Measurements from ENCODE around the gene IL1RAPL2. TPM values are rescaled to one million over a fixed set of nuclear protein-coding genes. Genes with fewer than 3 reads are reported as not detected.
"Not testable (repeated sequence)": the region's sequence is repeated elsewhere in the genome, so short reads cannot be mapped to it uniquely, and the experiment has no call there.

Gene IL1RAPL2
- total RNA-seq, 1 experiment from 2014 or later: 0.63 TPM

DNA sequence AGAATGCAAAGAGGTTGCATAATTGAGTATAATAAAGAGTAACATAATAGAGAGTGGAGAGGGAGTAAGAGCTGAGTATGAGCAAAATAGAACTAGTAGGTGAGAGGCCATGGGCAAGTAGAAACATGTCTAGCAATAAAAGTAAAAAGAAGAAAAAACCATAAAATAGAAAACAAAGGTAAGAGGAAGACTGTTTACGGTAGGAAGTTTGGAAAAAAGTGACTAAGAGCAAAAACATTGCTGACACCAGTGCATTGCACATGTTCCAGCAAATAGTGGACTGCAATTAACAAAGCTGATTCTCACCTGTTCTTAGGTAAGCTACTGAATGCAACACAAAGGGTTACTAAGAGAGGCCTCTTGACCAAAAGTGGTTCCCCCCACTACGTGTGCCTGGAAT lies 451.6 kb downstream of the IL1RAPL2 start:
- no peak for DNase-seq (ENCODE audit: low read depth)

GRCh38 chrX:105018865-105019264 lies 452.9 kb downstream of the IL1RAPL2 start:
- DNase-seq (ENCODE audit: low read depth): peak; percentile 25

DNA sequence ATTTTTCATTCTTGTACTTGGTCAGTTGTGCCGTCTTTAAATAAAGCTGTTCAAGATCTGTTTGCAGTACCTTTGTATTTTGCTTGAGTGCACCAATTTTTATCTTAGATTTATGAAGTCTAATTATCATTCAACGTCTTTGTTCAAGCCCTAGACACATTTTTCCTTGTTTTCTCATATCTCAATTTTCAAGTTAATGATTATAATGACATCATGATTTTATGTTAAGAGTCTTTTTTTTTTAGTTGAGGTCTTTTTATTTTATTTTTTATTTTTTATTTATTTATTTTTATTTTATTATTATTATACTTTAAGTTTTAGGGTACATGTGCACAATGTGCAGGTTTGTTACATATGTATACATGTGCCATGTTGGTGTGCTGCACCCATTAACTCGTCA lies 463.0 kb downstream of the IL1RAPL2 start:
- DNase-seq (ENCODE audit: low read depth): not testable (repeated sequence)

GRCh38 chrX:105038672-105039328 lies 472.8 kb downstream of the IL1RAPL2 start:
- no peak for DNase-seq (ENCODE audit: low read depth)

- DNase-seq (ENCODE audit: low read depth): no peak
Observed at GRCh38 chrX:105050921-105051320, 484.9 kb downstream of the IL1RAPL2 start.

DNA sequence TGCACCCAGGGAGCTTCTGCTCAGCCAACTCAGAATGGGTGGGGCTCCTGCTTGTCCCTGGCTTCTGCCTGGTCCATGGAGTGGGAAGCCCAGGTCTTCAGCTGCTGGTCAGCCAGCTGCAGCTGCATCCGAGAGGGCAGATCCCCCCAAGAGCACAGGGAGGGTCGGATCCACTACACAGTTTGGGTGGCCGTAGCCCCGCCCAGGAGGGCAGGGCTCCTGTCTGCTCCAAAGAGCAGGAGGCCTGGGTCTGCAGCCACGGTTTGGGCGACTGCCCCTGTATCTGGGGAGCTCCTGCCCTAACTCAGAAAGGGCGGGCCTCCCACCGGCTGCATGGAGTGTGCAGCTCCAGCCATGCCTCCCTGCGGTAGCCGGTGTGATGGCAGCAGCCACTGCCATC lies 485.4 kb downstream of the IL1RAPL2 start:
- DNase-seq (ENCODE audit: low read depth): no peak

DNA sequence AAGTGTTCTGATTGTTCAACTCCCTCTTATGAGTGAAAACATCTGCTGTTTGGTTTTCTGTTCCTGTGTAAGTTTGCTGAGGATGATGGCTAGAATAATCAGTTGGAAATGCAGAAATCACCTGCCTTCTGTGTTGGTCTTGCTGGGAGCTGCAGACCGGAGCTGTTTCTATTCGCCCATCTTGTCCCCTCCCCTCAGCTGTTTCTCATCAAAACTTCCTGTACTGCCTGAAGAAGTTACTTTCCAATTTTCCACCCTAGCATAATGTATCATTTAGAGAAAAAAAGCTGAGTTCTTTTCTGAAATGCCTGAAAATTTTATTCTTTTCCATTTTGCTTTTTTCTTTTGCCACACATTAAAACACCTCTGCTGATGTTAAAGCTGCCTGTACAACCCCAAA lies 486.9 kb downstream of the IL1RAPL2 start:
- DNase-seq (ENCODE audit: low read depth): no peak

GRCh38 chrX:105063743-105064142 lies 497.7 kb downstream of the IL1RAPL2 start:
- no peak for DNase-seq (ENCODE audit: low read depth)

- peak; percentile 24 for DNase-seq (ENCODE audit: low read depth)
Observed at GRCh38 chrX:105098201-105098600, 532.2 kb downstream of the IL1RAPL2 start.

- no peak for DNase-seq (ENCODE audit: low read depth)
Observed at GRCh38 chrX:105098812-105099211, 532.8 kb downstream of the IL1RAPL2 start.

- no peak for DNase-seq (ENCODE audit: low read depth)
Observed at GRCh38 chrX:105101378-105101777, 535.4 kb downstream of the IL1RAPL2 start.

DNA sequence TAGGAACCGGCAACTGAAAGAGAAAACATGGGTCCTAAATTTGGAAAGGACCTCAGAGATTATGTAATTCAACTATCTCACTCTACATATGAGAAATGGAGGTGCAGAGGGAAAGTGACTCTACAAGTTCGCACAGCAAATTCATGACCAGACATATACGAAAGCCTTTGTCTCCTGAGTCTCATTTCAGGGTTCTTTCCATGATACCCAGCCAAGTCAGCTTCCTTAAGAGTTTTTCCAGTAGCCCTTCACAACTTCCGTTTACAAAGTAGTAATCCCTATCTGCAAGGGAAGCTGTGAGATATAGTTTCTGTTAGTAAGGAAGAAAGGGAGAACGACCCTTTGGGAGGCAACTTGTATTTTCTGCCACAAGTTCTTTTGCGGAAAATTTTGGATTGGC lies 543.9 kb downstream of the IL1RAPL2 start:
- no peak for DNase-seq (ENCODE audit: low read depth)

- no peak for DNase-seq (ENCODE audit: low read depth)
Observed at GRCh38 chrX:105114554-105115130, 548.6 kb downstream of the IL1RAPL2 start.

DNA sequence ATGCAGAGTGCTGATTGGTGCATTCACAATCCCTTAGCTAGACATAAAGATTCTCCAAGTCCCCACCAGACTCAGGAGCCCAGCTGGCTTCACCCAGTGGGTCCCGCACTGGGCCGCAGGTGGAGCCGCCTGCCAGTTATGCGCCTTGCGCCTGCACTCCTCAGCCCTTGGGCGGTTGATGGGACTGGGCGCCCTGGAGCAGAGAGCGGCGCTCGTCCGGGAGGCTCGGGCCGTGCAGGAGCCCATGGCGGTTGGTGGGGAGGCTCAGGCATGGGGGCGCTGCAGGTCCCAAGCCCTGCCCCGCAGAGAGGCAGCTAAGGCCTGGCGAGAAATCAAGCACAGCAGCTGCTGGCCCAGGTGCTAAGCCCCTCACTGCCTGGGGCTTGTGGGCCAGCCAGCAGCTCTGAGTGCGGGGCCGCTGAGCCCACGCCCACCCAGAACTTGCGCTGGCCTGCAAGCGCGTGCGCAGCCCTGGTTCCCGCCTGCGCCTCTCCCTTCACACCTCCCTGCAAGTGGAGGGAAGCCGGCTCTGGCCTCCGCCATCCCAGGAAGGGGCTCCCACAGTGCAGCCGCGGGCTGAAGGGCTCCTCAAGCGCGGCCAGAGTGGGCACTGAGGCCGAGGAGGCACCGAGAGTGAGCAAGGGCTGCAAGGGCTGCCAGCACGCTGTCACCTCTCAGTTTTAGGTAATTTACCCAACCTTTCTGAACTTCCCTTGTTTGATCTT lies 549.8 kb downstream of the IL1RAPL2 start:
- not testable (repeated sequence) for DNase-seq (ENCODE audit: low read depth)

DNA sequence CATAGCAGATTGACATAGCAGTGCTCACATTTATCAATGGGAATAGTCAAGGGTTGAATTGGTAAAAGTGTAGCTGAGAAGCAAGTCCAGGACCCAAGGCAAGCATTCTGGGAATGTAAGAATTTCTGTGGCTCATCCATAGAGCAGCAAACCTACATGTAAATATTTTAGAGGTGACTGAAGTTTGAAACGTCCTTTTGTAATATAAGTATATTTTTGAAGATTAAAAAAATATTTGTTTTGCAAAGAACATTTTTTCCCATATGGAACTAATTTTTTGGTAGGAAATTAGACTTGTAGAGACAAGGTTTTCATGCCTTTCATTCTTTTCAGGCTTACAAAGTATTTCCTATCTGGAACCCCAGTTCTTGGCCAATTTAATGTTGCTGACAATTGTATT lies 550.5 kb downstream of the IL1RAPL2 start:
- no peak for DNase-seq (ENCODE audit: low read depth)

GRCh38 chrX:105117621-105118020 lies 551.6 kb downstream of the IL1RAPL2 start:
- no peak for DNase-seq (ENCODE audit: low read depth)

- no peak for DNase-seq (ENCODE audit: low read depth)
Observed at GRCh38 chrX:105120463-105120862, 554.5 kb downstream of the IL1RAPL2 start.

DNA sequence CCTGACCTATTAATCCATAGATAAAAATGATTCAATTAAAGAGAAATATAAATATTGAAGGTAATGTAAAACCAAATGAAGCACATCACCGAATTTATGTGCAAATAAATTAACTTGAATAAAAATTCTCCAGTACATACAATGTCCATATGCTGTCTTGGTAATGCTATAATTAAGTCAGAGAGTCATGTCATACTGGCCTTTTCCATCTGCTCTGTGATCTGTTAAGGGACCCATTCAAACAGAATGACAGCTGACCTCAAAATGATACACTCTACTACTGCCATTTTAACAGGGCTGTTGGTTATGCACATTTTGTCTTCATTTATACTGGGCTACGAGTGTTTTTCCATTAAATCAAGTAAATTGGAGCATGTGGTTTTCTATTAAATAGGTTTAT lies 555.2 kb downstream of the IL1RAPL2 start:
- DNase-seq (ENCODE audit: low read depth): no peak

GRCh38 chrX:105126201-105126600 lies 560.2 kb downstream of the IL1RAPL2 start:
- no peak for DNase-seq (ENCODE audit: low read depth)

DNA sequence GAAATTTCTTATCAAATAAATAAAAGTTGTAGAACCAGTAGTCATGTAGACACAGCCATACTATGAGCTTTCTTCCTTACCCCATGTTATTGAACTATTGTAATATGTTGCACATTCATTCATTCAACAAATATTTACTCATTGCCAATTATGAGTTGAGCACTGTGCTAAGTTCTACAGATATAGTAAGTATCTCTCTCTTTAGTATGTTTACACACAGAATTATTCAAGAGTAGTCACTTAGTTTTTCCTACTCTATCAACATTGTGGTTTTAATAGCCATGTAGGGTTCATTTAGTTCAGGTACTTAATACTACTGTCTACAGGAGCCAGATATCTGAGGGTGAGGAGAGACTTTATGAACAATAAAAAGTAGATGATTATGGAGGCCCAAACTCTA lies 568.3 kb downstream of the IL1RAPL2 start:
- DNase-seq (ENCODE audit: low read depth): no peak

DNA sequence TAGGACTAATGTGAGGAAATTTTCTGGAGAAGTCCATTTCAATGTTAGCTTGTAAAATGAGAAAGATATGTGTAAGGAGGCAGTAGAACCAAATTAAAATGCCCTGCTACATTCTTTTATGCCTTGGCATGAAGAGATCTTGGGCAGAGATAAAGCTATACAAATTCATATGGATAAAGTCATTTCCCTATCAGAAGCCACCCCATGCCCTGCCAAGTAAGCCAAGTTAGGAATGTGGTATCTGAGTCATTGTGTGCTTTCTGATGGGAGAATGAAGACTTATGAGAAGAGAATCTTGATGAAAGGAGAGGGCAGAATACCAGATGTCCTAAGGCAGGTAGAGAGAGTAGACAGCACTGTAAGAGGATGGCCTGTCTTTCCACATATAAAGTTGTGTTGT lies 570.8 kb downstream of the IL1RAPL2 start:
- DNase-seq (ENCODE audit: low read depth): no peak

DNA sequence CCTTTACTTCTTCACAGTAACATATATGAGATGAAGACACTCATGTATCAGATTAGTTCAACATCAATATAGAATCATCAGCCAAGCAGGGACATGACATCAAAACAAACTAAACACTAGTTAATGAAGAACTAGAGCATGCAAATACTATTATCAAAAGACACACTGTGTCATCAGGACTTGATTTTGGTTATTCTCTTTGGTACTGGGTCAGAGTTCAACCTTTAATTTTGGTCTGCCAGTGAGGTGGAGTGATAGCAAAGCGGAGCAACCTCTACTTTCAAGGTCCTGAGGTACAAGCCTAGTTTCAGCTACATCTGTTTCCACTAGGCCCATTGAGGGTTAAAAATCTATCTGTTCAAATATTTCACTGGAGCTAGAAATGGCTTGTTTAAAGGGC lies 584.0 kb downstream of the IL1RAPL2 start:
- no peak for DNase-seq (ENCODE audit: low read depth)

DNA sequence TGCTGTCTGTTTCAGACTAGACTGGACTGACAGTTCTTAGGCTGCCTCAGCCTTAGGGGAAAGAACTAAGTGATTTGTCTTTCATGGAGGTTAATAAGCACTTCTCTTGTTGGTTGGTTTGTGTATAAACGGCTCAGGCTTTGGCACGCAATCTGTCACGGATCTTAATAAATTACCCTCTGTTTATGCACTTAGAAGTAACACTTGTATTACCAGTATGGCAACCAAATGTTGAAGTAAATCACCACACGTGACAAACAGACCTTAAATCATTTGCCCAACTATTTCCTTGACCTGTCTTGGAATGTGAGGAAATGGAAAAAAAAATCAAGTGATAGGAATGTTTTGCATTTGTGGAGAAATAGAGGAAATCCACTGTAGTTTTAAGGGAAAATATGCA lies 584.6 kb downstream of the IL1RAPL2 start:
- DNase-seq (ENCODE audit: low read depth): no peak

Data from LHCN-M2 (cell line).